GM23338 (cell line): ENCODE measurements around the gene TPSAB1. TPM values are rescaled to one million over a fixed set of nuclear protein-coding genes. Genes with fewer than 3 reads are reported as not detected.

Experiments
- ATAC-seq: fragments of 200-7000 bp; cut with Tn5 transposase; 3 replicates; pipeline ENCODE4 v1.9.1; 2020
- DNase-seq: peaks from one replicate; pipeline ENCODE4 v3.0.0-alpha.2; 2015; ENCODE audit warnings: low spot score
- H2AFZ ChIP-seq: fragments of 200-600 bp; sonication (generic); 2 replicates; pipeline ENCODE4 v1.8.0; 2016; ENCODE audit warnings: antibody characterized with exemption, mild to moderate bottlenecking, moderate library complexity
- H3F3A ChIP-seq: fragments of 200-600 bp; sonication (generic); replicated peaks from 2 replicates; pipeline ENCODE4 v1.8.0; 2017; ENCODE audit warnings: antibody characterized with exemption, mixed run types, low read depth
- H3K27ac ChIP-seq: fragments of 200-600 bp; sonication (generic); 2 replicates; pipeline ENCODE4 v1.6.1; 2016; ENCODE audit warnings: low read depth
- H3K27me3 ChIP-seq: fragments of 200-600 bp; sonication (generic); 2 replicates; pipeline ENCODE4 v1.8.0; 2016; ENCODE audit warnings: mild to moderate bottlenecking, mixed run types, moderate library complexity; ENCODE audit not compliant: insufficient read depth
- H3K36me3 ChIP-seq: fragments of 200-600 bp; sonication (generic); 2 replicates; pipeline ENCODE4 v1.8.0; 2016; ENCODE audit warnings: mild to moderate bottlenecking; ENCODE audit not compliant: insufficient read depth
- H3K4me1 ChIP-seq: fragments of 200-600 bp; sonication (generic); 2 replicates; pipeline ENCODE4 v1.8.0; 2016; ENCODE audit warnings: mild to moderate bottlenecking, moderate library complexity; ENCODE audit not compliant: insufficient read depth
- H3K4me2 ChIP-seq: fragments of 200-600 bp; sonication (generic); 2 replicates; pipeline ENCODE4 v1.7.1; 2017; ENCODE audit warnings: mixed run types
- H3K4me3 ChIP-seq: fragments of 200-600 bp; sonication (generic); 2 replicates; pipeline ENCODE4 v1.6.1; 2016; ENCODE audit warnings: mixed run types
- H3K79me2 ChIP-seq: fragments of 200-600 bp; sonication (generic); replicated peaks from 2 replicates; pipeline ENCODE4 v1.8.0; 2017; ENCODE audit warnings: mild to moderate bottlenecking; ENCODE audit not compliant: insufficient read depth
- H3K9me2 ChIP-seq: fragments of 200-600 bp; sonication (generic); 2 replicates; pipeline ENCODE4 v1.8.0; 2017; ENCODE audit not compliant: insufficient read depth
- H4K20me1 ChIP-seq: fragments of 200-600 bp; sonication (generic); replicated peaks from 2 replicates; pipeline ENCODE4 v1.8.0; 2017; ENCODE audit warnings: mild to moderate bottlenecking; ENCODE audit not compliant: insufficient read depth
- H3K27ac Mint-ChIP-seq: 2 replicates; pipeline ENCODE4 v1.8.0; 2020; ENCODE audit warnings: inconsistent platforms, mild to moderate bottlenecking, moderate library complexity, mixed read lengths
- H3K27me3 Mint-ChIP-seq: 3 replicates; pipeline ENCODE4 v1.8.0; 2022; ENCODE audit warnings: low read depth, mild to moderate bottlenecking, moderate library complexity, mixed read lengths, inconsistent platforms; ENCODE audit not compliant: insufficient read depth, poor library complexity
- H3K36me3 Mint-ChIP-seq: 3 replicates; pipeline ENCODE4 v1.8.0; 2021; ENCODE audit warnings: low read depth, mild to moderate bottlenecking, inconsistent platforms, moderate library complexity, mixed read lengths
- H3K4me1 Mint-ChIP-seq: 3 replicates; pipeline ENCODE4 v1.8.0; 2020; ENCODE audit warnings: mild to moderate bottlenecking, inconsistent platforms, mixed read lengths
- H3K4me3 Mint-ChIP-seq: 3 replicates; pipeline ENCODE4 v1.8.0; 2021; ENCODE audit warnings: moderate library complexity, mild to moderate bottlenecking, inconsistent platforms, mixed read lengths
- H3K9me3 Mint-ChIP-seq: 3 replicates; pipeline ENCODE4 v1.8.0; 2020; ENCODE audit warnings: moderate library complexity, mild to moderate bottlenecking, inconsistent platforms, mixed read lengths
- CREB1 ChIP-seq: fragments of 250-450 bp; sonication (Bioruptor Pico); IDR thresholded peaks from 2 replicates; pipeline ENCODE4 v1.5.0; 2020; ENCODE audit warnings: low read depth, mild to moderate bottlenecking, moderate library complexity
- CTCF ChIP-seq, 2 experiments: fragments of 200-600 bp in 1 of 2; sonication (generic) in 1 of 2; conservative IDR thresholded peaks; 2 replicates each; pipeline versions ENCODE4 v1.5.1 to v1.6.1; 2016 to 2017; ENCODE audit warnings: antibody characterized with exemption in 2 of 2, low read depth in 2 of 2, mild to moderate bottlenecking in 2 of 2, moderate library complexity in 1 of 2
- ETS1 ChIP-seq: IDR thresholded peaks from 2 replicates; pipeline ENCODE4 v1.6.1; 2016; ENCODE audit warnings: antibody characterized with exemption
- EZH2 ChIP-seq: fragments of 200-600 bp; sonication (generic); IDR thresholded peaks from one replicate; pipeline ENCODE4 v1.8.0; 2017; ENCODE audit warnings: antibody characterized with exemption, mild to moderate bottlenecking, low read depth; ENCODE audit not compliant: unreplicated experiment
- EZH2phosphoT487 ChIP-seq: fragments of 200-600 bp; sonication (generic); IDR thresholded peaks from one replicate; pipeline ENCODE4 v1.8.1; 2018; ENCODE audit warnings: antibody characterized with exemption; ENCODE audit not compliant: unreplicated experiment
- JUNB ChIP-seq: IDR thresholded peaks from one replicate; pipeline ENCODE4 v1.6.1; 2016; ENCODE audit warnings: antibody characterized with exemption; ENCODE audit not compliant: unreplicated experiment
- POLR2AphosphoS5 ChIP-seq: IDR thresholded peaks from 2 replicates; pipeline ENCODE4 v1.6.1; 2016; ENCODE audit warnings: antibody characterized with exemption, low read depth
- REST ChIP-seq: IDR thresholded peaks from one replicate; pipeline ENCODE4 v1.6.1; 2018; ENCODE audit warnings: antibody characterized with exemption; ENCODE audit not compliant: unreplicated experiment
- STAT1 ChIP-seq: IDR thresholded peaks from one replicate; pipeline ENCODE4 v1.6.1; 2016; ENCODE audit warnings: antibody characterized with exemption; ENCODE audit not compliant: unreplicated experiment
- ZNF331 ChIP-seq: fragments of 250-450 bp; sonication (Bioruptor Pico); IDR thresholded peaks from 2 replicates; pipeline ENCODE4 v1.5.0; 2020; ENCODE audit warnings: low read depth, mild to moderate bottlenecking, moderate library complexity
- polyA plus RNA-seq: library from polyadenylated mRNA; unstranded; fragments of >200 nt; fragmentation: Nextera tagmentation; extraction: Ambion mirVana; gene quantifications from 2 replicates; pipeline ENCODE4 v1.2.1, GENCODE V29; 2016
- total RNA-seq: library from RNA; depleted of rRNA; stranded (reverse); fragments of >200 nt; shearing (Covaris generic); gene quantifications from 2 replicates; pipeline ENCODE4 v1.2.3, GENCODE V29; 2014

Gene TPSAB1
- total and polyA plus RNA-seq, 2 experiments from 2014 or later: not detected

GRCh38 chr16:1211451-1212268 lies 28.8 kb upstream of the TPSAB1 start:
- no peak for DNase-seq
- no peaks in the 10 kb centered on the region for H3K4me1 ChIP-seq
- no peaks in the 10 kb centered on the region for H3K9me2 ChIP-seq
- H3K27me3 ChIP-seq: no peaks in the 10 kb centered on the region
- no peak overlapping the region for H3K27ac ChIP-seq
- H3K27me3 Mint-ChIP-seq: peaks cover 14% of the 10 kb centered on the region
- no peaks in the 10 kb centered on the region for H3K4me1 Mint-ChIP-seq
- ATAC-seq: no peak
- H3F3A ChIP-seq: no peaks in the 10 kb centered on the region
- no peak overlapping the region for H3K4me3 Mint-ChIP-seq
- H3K4me2 ChIP-seq: no peak overlapping the region
- H3K27ac Mint-ChIP-seq: no peak overlapping the region
- no peak overlapping the region for H2AFZ ChIP-seq
- no peaks in the 10 kb centered on the region for H3K9me3 Mint-ChIP-seq
- H3K36me3 Mint-ChIP-seq: 0 out of 3 replicates have a peak, but pooled peaks cover 3% of the 10 kb centered on the region
- TF ChIP-seq CTCF (conservative IDR thresholded peaks at IDR 0.05; ENCODE audit: low read depth in 2 of 2) (no peak), EZH2 (no peak), STAT1 (no peak), JUNB (no peak), REST (no peak), ETS1 (no peak), POLR2AphosphoS5 (no peak), CREB1 (CRISPR knock-in tag) (no peak), ZNF331 (no peak), EZH2phosphoT487 (no peak)
- no peak overlapping the region for H3K4me3 ChIP-seq
- H4K20me1 ChIP-seq: no peaks in the 10 kb centered on the region
- no peaks in the 10 kb centered on the region for H3K79me2 ChIP-seq
- no peaks in the 10 kb centered on the region for H3K36me3 ChIP-seq
